ENCODE results near the gene AZI2. TPM values are rescaled to one million over a fixed set of nuclear protein-coding genes. Genes with fewer than 3 reads are reported as not detected.

Gene AZI2
- total RNA-seq, 1 experiment from 2014 or later: 51.6 TPM

DNA sequence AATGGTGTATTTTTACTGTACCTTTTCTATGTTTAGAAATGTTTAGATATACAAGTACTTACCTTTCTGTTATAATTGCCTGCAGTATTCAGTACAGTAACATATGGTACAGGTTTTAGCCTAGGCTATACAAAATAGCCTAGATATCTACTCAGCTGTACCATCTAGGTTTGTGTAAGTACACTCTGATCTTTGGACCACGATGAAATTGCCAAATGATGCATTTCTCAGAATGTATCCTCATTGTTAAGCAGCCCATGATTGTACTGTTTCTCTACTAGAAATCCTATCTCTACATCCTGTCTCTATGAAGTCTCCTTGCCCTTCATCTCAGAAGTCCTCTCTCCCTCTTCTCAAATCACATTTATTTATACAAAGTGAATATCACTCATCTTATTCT is 32.9 kb downstream of the AZI2 start:
- POLR2A ChIA-PET: no interaction called here
- Histone ChIP-seq H3K4me2 (ENCODE audit: low read length) (no peak overlapping the region), H3K4me1 (ENCODE audit: control insufficient read depth in 1 of 2, insufficient read depth in 2 of 2, low read length in 2 of 2) (no peaks in the 10 kb centered on the region), H4K20me1 (ENCODE audit: insufficient read depth) (no peaks in the 10 kb centered on the region; the same call in 1 of the 2 replicates), H3K36me3 (ENCODE audit: control insufficient read depth in 1 of 2, insufficient read depth in 2 of 2, low read length in 2 of 2) (no peaks in the 10 kb centered on the region; a peak in 1 of 4 replicates), H3K79me2 (ENCODE audit: insufficient read depth, low read length) (no peaks in the 10 kb centered on the region), H3K9me2 (ENCODE audit: insufficient read depth) (no peaks in the 10 kb centered on the region), H3K9me3 (ENCODE audit: control insufficient read depth in 1 of 2, insufficient read depth in 1 of 2, low read depth in 1 of 2, low read length in 2 of 2) (no peaks in the 10 kb centered on the region), H3K27me3 (ENCODE audit: insufficient read depth, low read length) (no peaks in the 10 kb centered on the region), H2AFZ (ENCODE audit: low read depth, low read length, poor library complexity, severe bottlenecking) (no peak overlapping the region), H3K9ac (ENCODE audit: low read length) (no peak overlapping the region), H3K4me3 (replicated peaks in 1 of 2; ENCODE audit: low read depth in 1 of 2, low read length in 2 of 2) (no peak overlapping the region), H3K27ac (ENCODE audit: low read depth, low read length) (no peak overlapping the region)
- TF ChIP-seq, protein P1, sequence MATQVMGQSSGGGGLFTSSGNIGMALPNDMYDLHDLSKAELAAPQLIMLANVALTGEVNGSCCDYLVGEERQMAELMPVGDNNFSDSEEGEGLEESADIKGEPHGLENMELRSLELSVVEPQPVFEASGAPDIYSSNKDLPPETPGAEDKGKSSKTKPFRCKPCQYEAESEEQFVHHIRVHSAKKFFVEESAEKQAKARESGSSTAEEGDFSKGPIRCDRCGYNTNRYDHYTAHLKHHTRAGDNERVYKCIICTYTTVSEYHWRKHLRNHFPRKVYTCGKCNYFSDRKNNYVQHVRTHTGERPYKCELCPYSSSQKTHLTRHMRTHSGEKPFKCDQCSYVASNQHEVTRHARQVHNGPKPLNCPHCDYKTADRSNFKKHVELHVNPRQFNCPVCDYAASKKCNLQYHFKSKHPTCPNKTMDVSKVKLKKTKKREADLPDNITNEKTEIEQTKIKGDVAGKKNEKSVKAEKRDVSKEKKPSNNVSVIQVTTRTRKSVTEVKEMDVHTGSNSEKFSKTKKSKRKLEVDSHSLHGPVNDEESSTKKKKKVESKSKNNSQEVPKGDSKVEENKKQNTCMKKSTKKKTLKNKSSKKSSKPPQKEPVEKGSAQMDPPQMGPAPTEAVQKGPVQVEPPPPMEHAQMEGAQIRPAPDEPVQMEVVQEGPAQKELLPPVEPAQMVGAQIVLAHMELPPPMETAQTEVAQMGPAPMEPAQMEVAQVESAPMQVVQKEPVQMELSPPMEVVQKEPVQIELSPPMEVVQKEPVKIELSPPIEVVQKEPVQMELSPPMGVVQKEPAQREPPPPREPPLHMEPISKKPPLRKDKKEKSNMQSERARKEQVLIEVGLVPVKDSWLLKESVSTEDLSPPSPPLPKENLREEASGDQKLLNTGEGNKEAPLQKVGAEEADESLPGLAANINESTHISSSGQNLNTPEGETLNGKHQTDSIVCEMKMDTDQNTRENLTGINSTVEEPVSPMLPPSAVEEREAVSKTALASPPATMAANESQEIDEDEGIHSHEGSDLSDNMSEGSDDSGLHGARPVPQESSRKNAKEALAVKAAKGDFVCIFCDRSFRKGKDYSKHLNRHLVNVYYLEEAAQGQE (IDR thresholded peaks at IDR 0.05; ENCODE audit: low read depth): no peak
- BruUV-seq (replicated peaks): no TSS peak
- RAD21 ChIA-PET (ENCODE audit: low non-redundant PET in 1 of 2, low total read pairs in 2 of 2, uncharacterized antibody in 2 of 2, unreplicated experiment in 2 of 2): no interaction called here
- DNase-seq (ENCODE audit: low read depth, low spot score) (no peak), ATAC-seq (no peak)
- intact Hi-C loops (cut with micrococcal nuclease): no loop called here
- CTCF ChIA-PET: no interaction called here

DNA sequence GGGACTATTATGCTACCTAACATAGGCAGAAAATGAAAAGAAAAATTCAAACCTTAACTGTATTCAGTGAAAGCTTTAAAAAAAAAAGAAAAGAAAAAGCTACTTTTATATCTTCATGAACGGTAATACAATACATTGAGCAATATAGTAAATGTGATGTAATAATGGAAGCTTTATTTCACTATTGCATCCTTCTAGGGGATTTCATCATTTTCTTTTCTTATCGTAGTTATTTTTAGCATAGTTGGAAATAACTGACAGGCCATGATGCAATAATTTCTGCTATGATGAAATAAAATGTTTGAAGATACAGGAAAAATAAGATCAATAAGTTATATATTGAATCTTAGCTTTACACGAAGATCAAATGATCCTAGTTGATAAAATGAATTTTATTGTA is 40.4 kb downstream of the AZI2 start:
- Histone ChIP-seq H3K27ac (ENCODE audit: low read depth, low read length) (no peak overlapping the region), H3K9me2 (ENCODE audit: insufficient read depth) (no peaks in the 10 kb centered on the region), H3K9me3 (ENCODE audit: control insufficient read depth in 1 of 2, insufficient read depth in 1 of 2, low read depth in 1 of 2, low read length in 2 of 2) (no peaks in the 10 kb centered on the region), H3K9ac (ENCODE audit: low read length) (no peak overlapping the region), H3K4me3 (replicated peaks in 1 of 2; ENCODE audit: low read depth in 1 of 2, low read length in 2 of 2) (no peak overlapping the region), H3K79me2 (ENCODE audit: insufficient read depth, low read length) (no peaks in the 10 kb centered on the region), H3K4me1 (ENCODE audit: control insufficient read depth in 1 of 2, insufficient read depth in 2 of 2, low read length in 2 of 2) (no peaks in the 10 kb centered on the region), H4K20me1 (ENCODE audit: insufficient read depth) (0 out of 2 replicates have a peak, but pooled peaks cover 5% of the 10 kb centered on the region), H3K27me3 (ENCODE audit: insufficient read depth, low read length) (no peaks in the 10 kb centered on the region), H2AFZ (ENCODE audit: low read depth, low read length, poor library complexity, severe bottlenecking) (no peak overlapping the region), H3K4me2 (ENCODE audit: low read length) (no peak overlapping the region), H3K36me3 (ENCODE audit: control insufficient read depth in 1 of 2, insufficient read depth in 2 of 2, low read length in 2 of 2) (no peaks in the 10 kb centered on the region)
- RAD21 ChIA-PET (ENCODE audit: low non-redundant PET in 1 of 2, low total read pairs in 2 of 2, uncharacterized antibody in 2 of 2, unreplicated experiment in 2 of 2): no interaction called here
- TF ChIP-seq CEBPB (IDR thresholded peaks at IDR 0.05; ENCODE audit: low read depth): 0 out of 2 replicates have a peak, but pooled peaks have one; percentile 26
- TF ChIP-seq POLR2A (IDR thresholded peaks at IDR 0.05; ENCODE audit: borderline replicate concordance, extremely low read depth, insufficient read depth, insufficient read length): no peak
- DNase-seq (ENCODE audit: low read depth, low spot score): no peak
- CTCF ChIA-PET: interaction anchor here (0.9 to 2.1 kb wide), 2 partner anchors 9 to 20 kb away, joined by 3 to 8 read pairs; no protein-coding TSS in a partner anchor
- POLR2A ChIA-PET: no interaction called here
- ATAC-seq: no peak
- intact Hi-C loops (cut with micrococcal nuclease): no loop called here
- BruUV-seq (replicated peaks): no TSS peak
